ENCODE results near the gene EVL.
"Not testable (repeated sequence)": the region's sequence is repeated elsewhere in the genome, so short reads cannot be mapped to it uniquely, and the experiment has no call there.

Gene EVL

GRCh38 chr14:100176811-100177327, 111.6 kb downstream of the EVL start:
- no peak for DNase-seq

GRCh38 chr14:100178691-100179090, 113.5 kb downstream of the EVL start:
- DNase-seq: no peak

GRCh38 chr14:100180671-100181070, 115.4 kb downstream of the EVL start:
- DNase-seq: not testable (repeated sequence)

GRCh38 chr14:100181876-100182551, 116.8 kb downstream of the EVL start:
- not testable (repeated sequence) for DNase-seq

GRCh38 chr14:100187247-100187833, 122.1 kb downstream of the EVL start:
- DNase-seq: no peak

GRCh38 chr14:100188392-100189030, 123.3 kb downstream of the EVL start:
- DNase-seq: no peak

GRCh38 chr14:100190126-100190525, 124.9 kb downstream of the EVL start:
- no peak for DNase-seq

GRCh38 chr14:100191584-100192249, 126.5 kb downstream of the EVL start:
- no peak for DNase-seq

GRCh38 chr14:100192250-100192671, 127.0 kb downstream of the EVL start:
- DNase-seq: peak in 1 of 4 experiments; percentile 19

GRCh38 chr14:100192672-100193416, 127.6 kb downstream of the EVL start:
- peak; percentile 99 for DNase-seq
